ENCODE data around the gene ACSM2B.

DNA sequence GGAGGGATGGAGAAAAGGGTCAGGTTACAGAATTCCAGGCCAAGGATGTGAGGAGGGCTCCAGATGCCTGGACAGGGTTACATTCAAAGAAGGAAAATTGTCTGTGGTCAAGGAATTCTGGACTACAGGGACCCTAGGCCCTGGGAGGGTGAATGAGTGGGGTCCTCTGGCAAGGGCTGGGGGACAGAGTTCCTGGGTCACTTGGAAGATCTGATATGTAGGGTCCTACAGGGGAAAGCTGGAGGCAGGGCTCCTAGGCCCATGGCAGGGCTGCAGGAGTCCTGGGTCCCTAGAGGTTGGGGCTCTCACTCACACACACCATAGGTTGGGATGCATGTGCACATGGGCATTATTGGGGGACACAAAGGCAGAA lies 46.3 kb upstream of the ACSM2B start:
- TF ChIP-seq POLR2A (IDR thresholded peaks at IDR 0.05; ENCODE audit: low read length): no peak
- no peak for TF ChIP-seq GATA1 (IDR thresholded peaks at IDR 0.05; ENCODE audit: low read depth, low read length)
